Right lobe of liver (tissue), 6 donors: ENCODE data around the gene MBP. TPM values are rescaled to one million over a fixed set of nuclear protein-coding genes. Genes with fewer than 3 reads are reported as not detected.

Experiments used
- ATAC-seq, 4 donors: fragments of 200-7000 bp; cut with Tn5 transposase; one replicate each; pipeline ENCODE4 v1.9.1; 2020; ENCODE audit warnings: mild to moderate bottlenecking in 4 of 4, moderate library complexity in 4 of 4
- DNase-seq, 3 donors: peaks; one replicate each; pipeline ENCODE4 v3.0.0-alpha.2; 2020
- H3K27ac ChIP-seq, 3 donors: fragments of 200-600 bp; one replicate each; pipeline ENCODE4 v1.8.0; 2022
- H3K27me3 ChIP-seq, 2 donors: fragments of 200-600 bp; one replicate each; pipeline ENCODE4 v1.8.0; 2022
- H3K36me3 ChIP-seq, 4 donors: fragments of 200-600 bp; sonication (generic) in 1 of 4; one replicate each; pipeline versions ENCODE4 v1.5.1 to v1.8.0; 2017 to 2022; ENCODE audit warnings: control low read depth in 1 of 4
- H3K4me1 ChIP-seq, 4 donors: fragments of 200-600 bp; sonication (generic) in 1 of 4; one replicate each; pipeline versions ENCODE4 v1.5.1 to v1.8.0; 2017 to 2022; ENCODE audit warnings: control low read depth in 1 of 4
- H3K4me3 ChIP-seq, 3 donors: fragments of 200-600 bp; one replicate each; pipeline ENCODE4 v1.8.0; 2022
- H3K9me3 ChIP-seq, 4 donors: fragments of 200-600 bp; sonication (generic) in 1 of 4; one replicate each; pipeline versions ENCODE4 v1.5.1 to v1.8.0; 2017 to 2022; ENCODE audit warnings: control low read depth in 1 of 4
- POLR2A ChIP-seq: fragments of 450-650 bp; IDR thresholded peaks from one replicate; pipeline ENCODE4 v1.6.1; 2017; ENCODE audit warnings: antibody characterized with exemption, mild to moderate bottlenecking
- WGBS: methylation state at CpG from one replicate; pipeline ENCODE4 v1.1.6; 2018; ENCODE audit warnings: low coverage, low lambda C conversion rate; ENCODE audit not compliant: insufficient coverage; ENCODE audit errors: missing lambda C conversion rate; 5-methylcytosine and 5-hydroxymethylcytosine counted together
- intact Hi-C, 2 donors: fragments of 100-400 bp; cut with DNase I; formaldehyde crosslinking; loops; one replicate each; pipeline versions ENCODE4 v1.11.2 to v1.14.1; 2022
- total RNA-seq, 6 experiments: library from RNA; depleted of rRNA in 2 of 6; stranded (reverse); fragments of >200 nt in 2 of 6; fragmentation: NEBNext Ultra II Directional in 3 of 6; extraction: Animal tissue kit (Norgen Biotek cat#: 25700) in 3 of 6; gene quantifications; one replicate each; pipeline versions ENCODE4 v1.1.0 to v1.2.4, GENCODE V29; 2016 to 2023
- TF ChIP-seq, protein P1 (sequence below), 4 donors: fragments of 200-600 bp in 3 of 4; fragments of 450-650 bp in 1 of 4; IDR thresholded peaks; one replicate each; pipeline versions ENCODE4 v1.5.1 to v1.8.0; 2016 to 2022; ENCODE audit warnings: antibody characterized with exemption in 4 of 4, mild to moderate bottlenecking in 2 of 4
- donor health status: DM: no; HTN: yes; CAD: no.
- donor health status: DM: no; HTN: no; CAD: no.
- donor health status: DM: no; HTN: no; CAD: no.
- donor health status: DM: no; HTN: yes; CAD: no.
- donor health status: DM: no; HTN: yes; CAD: no.

MBP gene
- total RNA-seq, 6 experiments from 2014 or later, result 24.0 to 40.8 (median 27.6) TPM

DNA sequence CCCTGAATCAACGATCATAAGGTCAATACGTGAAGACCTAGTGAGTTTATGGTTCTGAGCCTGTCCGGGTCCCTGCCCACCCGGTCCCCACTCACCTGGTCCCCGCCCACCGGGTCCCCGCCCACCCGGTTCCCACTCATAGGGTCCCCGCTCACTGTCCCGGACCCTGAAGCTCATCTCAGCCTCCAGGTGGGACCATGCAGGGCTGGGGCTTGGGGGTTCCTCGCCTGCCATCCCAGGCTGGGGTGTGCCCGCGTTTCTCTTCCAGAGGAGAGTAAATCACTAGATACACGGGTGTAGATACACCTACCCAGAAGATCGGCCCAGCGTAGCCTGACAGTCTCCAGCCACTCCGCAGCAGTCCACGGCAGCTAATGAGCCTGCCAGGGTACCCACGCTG, 131.5 kb downstream of the MBP start:
- Histone ChIP-seq H3K27ac (no peak overlapping the region), H3K36me3 (no peaks in the 10 kb centered on the region), H3K9me3 (no peaks in the 10 kb centered on the region), H3K4me1 (no peaks in the 10 kb centered on the region), H3K4me3 (no peak overlapping the region), H3K27me3 (no peaks in the 10 kb centered on the region)
- TF ChIP-seq, protein P1, sequence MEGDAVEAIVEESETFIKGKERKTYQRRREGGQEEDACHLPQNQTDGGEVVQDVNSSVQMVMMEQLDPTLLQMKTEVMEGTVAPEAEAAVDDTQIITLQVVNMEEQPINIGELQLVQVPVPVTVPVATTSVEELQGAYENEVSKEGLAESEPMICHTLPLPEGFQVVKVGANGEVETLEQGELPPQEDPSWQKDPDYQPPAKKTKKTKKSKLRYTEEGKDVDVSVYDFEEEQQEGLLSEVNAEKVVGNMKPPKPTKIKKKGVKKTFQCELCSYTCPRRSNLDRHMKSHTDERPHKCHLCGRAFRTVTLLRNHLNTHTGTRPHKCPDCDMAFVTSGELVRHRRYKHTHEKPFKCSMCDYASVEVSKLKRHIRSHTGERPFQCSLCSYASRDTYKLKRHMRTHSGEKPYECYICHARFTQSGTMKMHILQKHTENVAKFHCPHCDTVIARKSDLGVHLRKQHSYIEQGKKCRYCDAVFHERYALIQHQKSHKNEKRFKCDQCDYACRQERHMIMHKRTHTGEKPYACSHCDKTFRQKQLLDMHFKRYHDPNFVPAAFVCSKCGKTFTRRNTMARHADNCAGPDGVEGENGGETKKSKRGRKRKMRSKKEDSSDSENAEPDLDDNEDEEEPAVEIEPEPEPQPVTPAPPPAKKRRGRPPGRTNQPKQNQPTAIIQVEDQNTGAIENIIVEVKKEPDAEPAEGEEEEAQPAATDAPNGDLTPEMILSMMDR (IDR thresholded peaks at IDR 0.05), result no peak
- no peak for TF ChIP-seq POLR2A
- peak in 1 of 3 donors; percentile 46 for DNase-seq
- no peak for ATAC-seq
- intact Hi-C loops, result loop anchor here (5.0 kb wide), 2 partner anchors 201 to 211 kb away; no protein-coding TSS in a partner anchor
- WGBS, result 95% methylated on average over 6 of the region's 19 CpGs

DNA sequence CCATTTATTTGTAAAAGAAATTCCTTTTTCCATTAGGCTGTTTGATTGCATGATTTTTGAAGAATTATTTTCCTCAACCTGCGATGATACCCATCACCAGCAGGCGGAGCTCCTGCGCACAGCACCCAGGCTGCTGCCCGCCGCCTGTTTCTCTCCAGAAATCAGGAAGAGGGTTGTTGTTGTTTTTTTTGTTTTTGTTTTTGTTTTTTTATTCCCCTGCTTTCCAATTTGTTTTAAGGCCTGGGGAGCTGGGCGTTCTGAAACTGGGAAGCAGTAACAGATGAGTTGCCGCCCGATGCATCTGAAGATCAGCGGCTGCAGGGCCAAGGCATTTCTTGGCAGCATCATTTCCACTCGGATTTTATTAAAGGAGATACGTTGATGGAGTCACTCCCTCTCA, 132.1 kb downstream of the MBP start:
- intact Hi-C loops, result loop anchor here (5.0 kb wide), 2 partner anchors 202 to 212 kb away; no protein-coding TSS in a partner anchor
- 20% methylated on average over 11 of the region's 11 CpGs for WGBS
- ATAC-seq (peak; percentile 74 to 89 (median 84)), DNase-seq (peak in 2 of 3 donors; percentile 62 to 63)
- no peak overlapping the region for H3K4me3 ChIP-seq
- H3K9me3 ChIP-seq, result no peaks in the 10 kb centered on the region
- H3K4me1 ChIP-seq, result no peaks in the 10 kb centered on the region
- TF ChIP-seq, protein P1 (IDR thresholded peaks at IDR 0.05), result peak; percentile 88 to 97 (median 96)
- no peak for TF ChIP-seq POLR2A
- H3K36me3 ChIP-seq, result no peaks in the 10 kb centered on the region
- H3K27ac ChIP-seq, result no peak overlapping the region
- no peaks in the 10 kb centered on the region for H3K27me3 ChIP-seq

DNA sequence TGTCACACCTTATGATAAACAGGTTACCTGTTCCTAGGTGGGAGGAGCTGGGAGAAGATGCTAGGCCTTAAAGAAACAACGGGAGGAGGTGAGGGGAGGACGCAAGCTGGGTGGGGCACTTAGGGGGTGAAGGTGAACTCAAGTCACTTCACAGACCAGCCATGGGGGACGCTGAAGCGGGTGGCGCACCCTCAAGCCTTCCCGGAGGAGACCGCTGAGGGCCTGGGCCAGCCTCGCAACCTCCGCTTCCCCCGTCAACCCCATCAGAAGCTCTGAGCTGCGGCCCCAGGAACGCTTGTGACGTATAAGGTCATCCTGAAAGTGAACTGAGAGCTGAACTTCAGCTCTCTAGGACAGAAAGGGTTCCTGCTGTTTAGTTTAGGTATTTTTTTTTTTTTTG, 133.5 kb downstream of the MBP start:
- Histone ChIP-seq H3K27me3 (no peaks in the 10 kb centered on the region), H3K36me3 (no peaks in the 10 kb centered on the region), H3K9me3 (no peaks in the 10 kb centered on the region), H3K4me3 (no peak overlapping the region), H3K4me1 (peaks cover 0 to 3% (median 0%) of the 10 kb centered on the region in 4 donors), H3K27ac (no peak overlapping the region)
- intact Hi-C loops, result no loop called here
- 63% methylated on average over 4 of the region's 13 CpGs for WGBS
- DNase-seq, result no peak
- TF ChIP-seq, protein P1 (IDR thresholded peaks at IDR 0.05), result no peak
- no peak for TF ChIP-seq POLR2A
- no peak for ATAC-seq

DNA sequence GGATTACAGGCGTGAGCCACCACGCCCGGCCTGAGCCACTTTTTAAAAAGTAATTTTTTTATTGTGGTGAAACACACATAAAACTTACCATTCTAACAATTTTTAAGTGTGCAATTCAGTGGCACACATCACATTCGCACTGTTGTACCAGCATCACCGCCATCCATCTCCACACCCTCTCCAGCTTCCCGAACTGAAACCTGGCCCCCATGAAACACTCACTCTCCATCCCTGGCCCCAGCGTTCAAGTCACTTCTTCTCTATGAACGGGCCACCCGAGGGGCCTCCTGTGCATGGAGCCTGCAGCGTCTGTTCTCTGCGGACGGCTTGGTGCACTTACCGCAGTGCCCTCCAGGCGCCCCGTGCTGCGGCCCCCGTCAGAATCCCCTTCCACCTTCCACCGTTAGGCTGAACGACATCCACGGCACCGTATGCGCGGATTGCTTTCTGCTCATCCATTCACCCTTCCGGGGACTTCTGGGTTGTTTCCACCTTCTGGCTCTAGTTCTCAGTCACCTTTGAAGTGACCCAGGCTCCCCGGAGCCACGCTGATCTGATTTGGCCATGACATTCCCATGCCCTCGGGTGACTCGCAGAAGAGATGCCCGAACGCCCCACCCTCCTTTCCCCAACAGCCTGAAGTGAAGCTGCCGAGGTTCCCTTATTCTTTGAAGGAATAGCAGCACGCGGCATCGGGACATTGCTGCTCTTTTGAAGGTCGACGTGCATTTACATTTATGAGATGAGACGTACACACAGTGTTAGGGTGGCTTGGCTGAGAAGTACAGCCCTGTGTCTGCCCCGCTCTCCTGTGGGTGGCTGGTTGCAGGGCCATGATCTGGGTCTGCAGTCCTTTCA, 134.4 kb downstream of the MBP start:
- ATAC-seq (no peak), DNase-seq (peak in 1 of 3 donors; percentile 25)
- no peak overlapping the region for H3K4me3 ChIP-seq
- WGBS, result 82% methylated on average over 22 of the region's 38 CpGs
- no peak overlapping the region for H3K27ac ChIP-seq
- no peaks in the 10 kb centered on the region for H3K36me3 ChIP-seq
- TF ChIP-seq, protein P1 (IDR thresholded peaks at IDR 0.05), result no peak
- no peak for TF ChIP-seq POLR2A
- peaks cover 0 to 8% (median 0%) of the 10 kb centered on the region in 4 donors for H3K4me1 ChIP-seq
- no peaks in the 10 kb centered on the region for H3K27me3 ChIP-seq
- intact Hi-C loops, result no loop called here
- no peaks in the 10 kb centered on the region for H3K9me3 ChIP-seq
